ENCODE results near the gene HNRNPA0. TPM values are rescaled to one million over a fixed set of nuclear protein-coding genes. Genes with fewer than 3 reads are reported as not detected.
A peak's percentile ranks its signal among the peaks of the same experiment; 100 is the strongest.

HNRNPA0 gene
- 10 to 100 TPM in 5 of 6 donors, 1 to 10 TPM in 1; 8.4 to 26.3 (median 14.6) TPM for total RNA-seq

- WGBS, 2 donors = 0% methylated on average over 38 to 69 of the region's 79 CpGs
- DNase-seq (peak; percentile 97 to 100), ATAC-seq (ENCODE audit: low FRiP score in 2 of 2) (peak; percentile 96 to 99)
- Histone ChIP-seq H3K4me1 (peaks cover 22 to 38% (median 25%) of the 10 kb centered on the region in 4 donors), H3K27me3 (no peaks in the 10 kb centered on the region), H3K4me3 (peak within 1 kb of the TSS; percentile 69 to 93 (median 81)), H3K9me3 (no peaks in the 10 kb centered on the region), H3K36me3 (no peaks in the 10 kb centered on the region), H3K27ac (peak within 1 kb of the TSS; percentile 97 to 99 (median 98))
- TF ChIP-seq POLR2A (IDR thresholded peaks at IDR 0.05) = peak; percentile 72 to 99 (median 98)
- peak; percentile 93 to 96 for TF ChIP-seq POLR2AphosphoS5 (IDR thresholded peaks at IDR 0.05)
- TF ChIP-seq EP300 (IDR thresholded peaks at IDR 0.05) = peak in 1 of 4 donors; percentile 42
- TF ChIP-seq CTCF (IDR thresholded peaks at IDR 0.05) = peak in 4 of 6 experiments; percentile 19 to 48 (median 22)
Measured at GRCh38 chr5:137754188-137754960, at the start of gene HNRNPA0. HNRNPA0 (minus strand) TSS chr5:137754363; CDS start chr5:137754066, 297 bp downstream.

- Histone ChIP-seq H3K4me3 (no peak overlapping the region), H3K4me1 (no peaks in the 10 kb centered on the region), H3K27ac (no peak overlapping the region), H3K36me3 (no peaks in the 10 kb centered on the region), H3K9me3 (no peaks in the 10 kb centered on the region), H3K27me3 (no peaks in the 10 kb centered on the region)
- WGBS, 2 donors = 72 to 79% methylated on average over 6 of the region's 6 CpGs
- DNase-seq (no peak), ATAC-seq (ENCODE audit: low FRiP score in 2 of 2) (no peak)
- TF ChIP-seq POLR2AphosphoS5 (IDR thresholded peaks at IDR 0.05) = no peak
Measured at GRCh38 chr5:137802282-137803210, 48.4 kb upstream of the HNRNPA0 start.

- DNase-seq (no peak), ATAC-seq (ENCODE audit: low FRiP score in 2 of 2) (no peak)
- WGBS, 2 donors = 67 to 68% methylated on average over 4 of the region's 4 CpGs
- Histone ChIP-seq H3K9me3 (no peaks in the 10 kb centered on the region), H3K4me3 (no peak overlapping the region), H3K27me3 (no peaks in the 10 kb centered on the region), H3K27ac (no peak overlapping the region), H3K4me1 (no peaks in the 10 kb centered on the region), H3K36me3 (no peaks in the 10 kb centered on the region)
- TF ChIP-seq POLR2A (IDR thresholded peaks at IDR 0.05) (no peak), CTCF (IDR thresholded peaks at IDR 0.05) (no peak), EP300 (IDR thresholded peaks at IDR 0.05) (no peak), POLR2AphosphoS5 (IDR thresholded peaks at IDR 0.05) (no peak)
Measured at GRCh38 chr5:137800700-137801411, 46.7 kb upstream of the HNRNPA0 start.

GRCh38 chr5:137796279-137796678, 42.1 kb upstream of the HNRNPA0 start:
- TF ChIP-seq POLR2A (IDR thresholded peaks at IDR 0.05) (no peak), CTCF (IDR thresholded peaks at IDR 0.05) (no peak), EP300 (IDR thresholded peaks at IDR 0.05) (no peak), POLR2AphosphoS5 (IDR thresholded peaks at IDR 0.05) (no peak)
- Histone ChIP-seq H3K9me3 (no peaks in the 10 kb centered on the region), H3K4me3 (no peak overlapping the region), H3K27me3 (no peaks in the 10 kb centered on the region), H3K27ac (no peak overlapping the region), H3K4me1 (no peaks in the 10 kb centered on the region), H3K36me3 (no peaks in the 10 kb centered on the region)
- WGBS, 2 donors = 71 to 76% methylated on average over 3 of the region's 3 CpGs
- DNase-seq (no peak), ATAC-seq (ENCODE audit: low FRiP score in 2 of 2) (no peak)
